IMR-90 (cell line): ENCODE data around the gene GRIA4. TPM values are rescaled to one million over a fixed set of nuclear protein-coding genes. Genes with fewer than 3 reads are reported as not detected.

Experiments used
- ATAC-seq: fragments of 200-7000 bp; cut with Tn5 transposase; 2 replicates; pipeline ENCODE4 v1.9.1; 2020; ENCODE audit warnings: low read depth, mild to moderate bottlenecking, moderate library complexity
- BruUV-seq: library from RNA; stranded (reverse); fragments of 400-500 nt; replicated peaks from 2 replicates; lab custom pipeline; 2021; lab: Mats Ljungman, UMichigan
- CTCF ChIA-PET: fragments of 300-600 bp; formaldehyde crosslinking; extraction: SDS; loops from one replicate; lab custom pipeline; 2021; ENCODE audit warnings: antibody characterized with exemption; lab: Yijun Ruan, JAX
- POLR2A ChIA-PET: fragments of 300-600 bp; sonication (Branson Sonifier 250); formaldehyde crosslinking; loops from one replicate; lab custom pipeline; 2022; ENCODE audit warnings: antibody characterized with exemption; ENCODE audit not compliant: unreplicated experiment; lab: Charles Lee
- DNase-seq: peaks from one replicate; pipeline ENCODE4 v3.0.0; 2013
- H2AFZ ChIP-seq: replicated peaks from 2 replicates; pipeline ENCODE3; 2013; ENCODE audit warnings: low read length, mild to moderate bottlenecking; ENCODE audit not compliant: poor library complexity
- H2AK5ac ChIP-seq: 2 replicates; pipeline ENCODE4 v1.6.1; 2013; ENCODE audit warnings: low read depth, low read length, inconsistent platforms
- H2AK9ac ChIP-seq: replicated peaks from 2 replicates; pipeline ENCODE3; 2013; ENCODE audit warnings: mild to moderate bottlenecking, low read depth, low read length, moderate library complexity; ENCODE audit not compliant: poor library complexity
- H2BK120ac ChIP-seq: 2 replicates; pipeline ENCODE4 v1.6.1; 2013; ENCODE audit warnings: low read depth, low read length, inconsistent platforms
- H2BK15ac ChIP-seq: 3 replicates; pipeline ENCODE4 v1.6.1; 2013; ENCODE audit warnings: low read depth, low read length, inconsistent platforms
- H2BK20ac ChIP-seq: 2 replicates; pipeline ENCODE4 v1.6.1; 2013; ENCODE audit warnings: low read depth, mild to moderate bottlenecking, inconsistent platforms, low read length, moderate library complexity
- H2BK5ac ChIP-seq: 2 replicates; pipeline ENCODE4 v1.6.1; 2013; ENCODE audit warnings: mild to moderate bottlenecking, low read depth, low read length, inconsistent platforms; ENCODE audit not compliant: poor library complexity, severe bottlenecking
- H3K14ac ChIP-seq: replicated peaks from 2 replicates; pipeline ENCODE4 v1.6.1; 2013; ENCODE audit warnings: low read depth, low read length, inconsistent platforms
- H3K18ac ChIP-seq: 2 replicates; pipeline ENCODE4 v1.6.1; 2013; ENCODE audit warnings: low read depth, low read length, control low read depth
- H3K23ac ChIP-seq: 2 replicates; pipeline ENCODE4 v1.6.1; 2013; ENCODE audit warnings: low read depth, low read length, inconsistent platforms
- H3K27ac ChIP-seq: 2 replicates; pipeline ENCODE4 v1.5.1; 2013; ENCODE audit warnings: mild to moderate bottlenecking, control low read depth, low read length; ENCODE audit not compliant: insufficient read depth
- H3K27me3 ChIP-seq: 2 replicates; pipeline ENCODE4 v1.6.1; 2013; ENCODE audit warnings: low read length; ENCODE audit not compliant: control insufficient read depth, insufficient read depth
- H3K36me3 ChIP-seq: 2 replicates; pipeline ENCODE4 v1.6.1; 2013; ENCODE audit warnings: low read length, mixed read lengths; ENCODE audit not compliant: control insufficient read depth, insufficient read depth
- H3K4ac ChIP-seq: 2 replicates; pipeline ENCODE4 v1.6.1; 2013; ENCODE audit warnings: low read depth, low read length, inconsistent platforms
- H3K4me1 ChIP-seq: 2 replicates; pipeline ENCODE4 v1.6.1; 2013; ENCODE audit warnings: low read length, mixed read lengths; ENCODE audit not compliant: control insufficient read depth, insufficient read depth
- H3K4me2 ChIP-seq: 2 replicates; pipeline ENCODE4 v1.6.1; 2013; ENCODE audit warnings: low read depth, mild to moderate bottlenecking, control low read depth, low read length, moderate library complexity
- H3K4me3 ChIP-seq: 2 replicates; pipeline ENCODE4 v1.5.1; 2013; ENCODE audit warnings: low read depth, mild to moderate bottlenecking, control low read depth, low read length, moderate library complexity; ENCODE audit not compliant: insufficient read depth
- H3K56ac ChIP-seq: 2 replicates; pipeline ENCODE4 v1.6.1; 2013; ENCODE audit warnings: low read length, inconsistent platforms; ENCODE audit not compliant: insufficient read depth; ENCODE audit errors: extremely low read depth
- H3K79me1 ChIP-seq, 2 experiments: 2 replicates each; pipeline ENCODE4 v1.6.1; 2013; ENCODE audit warnings: low read length in 2 of 2, inconsistent platforms in 1 of 2, low read depth in 1 of 2
- H3K9ac ChIP-seq: 2 replicates; pipeline ENCODE4 v1.6.1; 2013; ENCODE audit warnings: low read depth, low read length, control low read depth
- H3K9me1 ChIP-seq: 2 replicates; pipeline ENCODE4 v1.6.1; 2013; ENCODE audit warnings: low read length, inconsistent platforms; ENCODE audit not compliant: insufficient read depth
- H3K9me3 ChIP-seq: 2 replicates; pipeline ENCODE4 v1.6.1; 2013; ENCODE audit warnings: low read length; ENCODE audit not compliant: control insufficient read depth, insufficient read depth
- H4K20me1 ChIP-seq: 2 replicates; pipeline ENCODE4 v1.6.1; 2013; ENCODE audit warnings: low read length, inconsistent platforms; ENCODE audit not compliant: insufficient read depth
- H4K5ac ChIP-seq: 2 replicates; pipeline ENCODE4 v1.6.1; 2013; ENCODE audit warnings: mild to moderate bottlenecking, low read depth, low read length, control low read depth
- H4K8ac ChIP-seq, 2 experiments: 2 replicates each; pipeline ENCODE4 v1.6.1; 2013; ENCODE audit warnings: low read depth in 2 of 2, low read length in 2 of 2, control low read depth in 1 of 2, inconsistent platforms in 1 of 2
- H4K91ac ChIP-seq: 2 replicates; pipeline ENCODE4 v1.6.1; 2013; ENCODE audit warnings: low read depth, low read length, inconsistent platforms; ENCODE audit not compliant: insufficient read depth
- BHLHE40 ChIP-seq: fragments of 150-350 bp; IDR thresholded peaks from 2 replicates; pipeline ENCODE4 v1.6.1; 2016; ENCODE audit warnings: mild to moderate bottlenecking, low read depth, low read length
- CEBPB ChIP-seq: IDR thresholded peaks from 2 replicates; pipeline ENCODE4 v1.6.1; 2012; ENCODE audit warnings: low read depth, low read length, improper control_type of control experiment
- CHD1 ChIP-seq: IDR thresholded peaks from 2 replicates; pipeline ENCODE4 v1.6.1; 2012; ENCODE audit warnings: low read depth, low read length, improper control_type of control experiment
- CTCF ChIP-seq: conservative IDR thresholded peaks from 2 replicates; pipeline ENCODE4 v1.5.1; 2012; ENCODE audit warnings: mild to moderate bottlenecking, low read depth, low read length, improper control_type of control experiment
- ELK1 ChIP-seq: fragments of 150-350 bp; IDR thresholded peaks from 2 replicates; pipeline ENCODE4 v1.6.1; 2016; ENCODE audit warnings: low read depth, mild to moderate bottlenecking, low read length, moderate library complexity, borderline replicate concordance
- FOS ChIP-seq: fragments of 150-350 bp; IDR thresholded peaks from 2 replicates; pipeline ENCODE4 v1.6.1; 2016; ENCODE audit warnings: low read depth, low read length
- MAFK ChIP-seq: IDR thresholded peaks from 2 replicates; pipeline ENCODE4 v1.6.1; 2012; ENCODE audit warnings: low read depth, low read length, improper control_type of control experiment
- MAZ ChIP-seq: IDR thresholded peaks from 2 replicates; pipeline ENCODE4 v1.6.1; 2012; ENCODE audit warnings: low read depth, mild to moderate bottlenecking, low read length, improper control_type of control experiment, moderate library complexity, borderline replicate concordance
- MXI1 ChIP-seq: IDR thresholded peaks from 2 replicates; pipeline ENCODE4 v1.6.1; 2012; ENCODE audit warnings: low read depth, mild to moderate bottlenecking, low read length, moderate library complexity, borderline replicate concordance
- POLR2A ChIP-seq: IDR thresholded peaks from 2 replicates; pipeline ENCODE4 v1.6.1; 2012; ENCODE audit warnings: mild to moderate bottlenecking, low read depth, low read length
- RAD21 ChIP-seq: IDR thresholded peaks from 2 replicates; pipeline ENCODE4 v1.6.1; 2012; ENCODE audit warnings: low read length, improper control_type of control experiment
- RCOR1 ChIP-seq: IDR thresholded peaks from 2 replicates; pipeline ENCODE4 v1.6.1; 2012; ENCODE audit warnings: mild to moderate bottlenecking, low read length, improper control_type of control experiment; ENCODE audit not compliant: insufficient replicate concordance
- RFX5 ChIP-seq: IDR thresholded peaks from 2 replicates; pipeline ENCODE4 v1.8.0; 2012; ENCODE audit warnings: low read depth, mild to moderate bottlenecking, low read length, moderate library complexity
- SMC3 ChIP-seq: fragments of 150-350 bp; IDR thresholded peaks from 2 replicates; pipeline ENCODE4 v1.6.1; 2016; ENCODE audit warnings: low read depth, mild to moderate bottlenecking, antibody characterized with exemption, low read length, moderate library complexity
- WGBS, 2 experiments: methylation state at CpG; one replicate each; pipeline versions ENCODE4 v1.1.5 to v1.1.7; 2013; ENCODE audit warnings: missing lambda C conversion rate in 2 of 2; ENCODE audit not compliant: insufficient read length in 1 of 2; ENCODE audit errors: extremely low coverage in 2 of 2; 5-methylcytosine and 5-hydroxymethylcytosine counted together
- dilution Hi-C: fragments of 300-500 bp; cut with HindIII; formaldehyde crosslinking; loops from one replicate; pipeline ENCODE4 v1.14.3; 2018; ENCODE audit warnings: low sequenced_read_pairs; ENCODE audit not compliant: unreplicated experiment
- in situ Hi-C: fragments of 300-500 bp; cut with MboI; formaldehyde crosslinking; loops from 3 replicates; pipeline ENCODE4 v1.14.3; 2019; ENCODE audit warnings: low sequenced_read_pairs, inconsistent platforms, mixed read lengths
- intact Hi-C: fragments of 100-400 bp; cut with micrococcal nuclease; formaldehyde crosslinking; loops from 2 replicates; pipeline ENCODE4 v1.10.0; 2022
- polyA plus RNA-seq, 3 experiments: library from polyadenylated mRNA; depleted of rRNA; stranded (reverse); fragments of >200 nt; gene quantifications; 2 replicates each; pipeline ENCODE4 v1.2.3, GENCODE V29; 2012; ENCODE audit warnings: low replicate concordance in 1 of 3
- total RNA-seq: library from RNA; depleted of rRNA; stranded (reverse); fragments of >200 nt; gene quantifications from 2 replicates; pipeline ENCODE4 v1.2.3, GENCODE V29; 2012

The GRIA4 gene
- total and polyA plus RNA-seq, 2 of the 4 experiments (the other 2 are of a cell fraction), result 0.36 to 1.0 TPM

GRCh38 chr11:106021967-106022794 is 412.3 kb downstream of the GRIA4 start, which contains the start of gene MSANTD4:
TSS of gene MSANTD4 (minus strand) at chr11:106022240. CDS start at chr11:106010917, 11,323 bp downstream.
- Histone ChIP-seq H3K9me1 (peaks cover under 1% of the 10 kb centered on the region; the same call in 1 of the 2 replicates), H2AFZ (peak within 1 kb of the TSS; percentile 99), H4K5ac (peak within 1 kb of the TSS; percentile 97), H3K4me1 (no peaks in the 10 kb centered on the region; the same call in 1 of the 2 replicates), H2AK9ac (peak within 1 kb of the TSS; percentile 91), H4K8ac (peak within 1 kb of the TSS; percentile 96 to 100), H3K18ac (peak within 1 kb of the TSS; percentile 33), H3K4me3 (peak within 1 kb of the TSS; percentile 76), H4K20me1 (no peaks in the 10 kb centered on the region), H3K56ac (peak within 1 kb of the TSS; percentile 63; the same call in 1 of the 2 replicates), H3K9me3 (no peaks in the 10 kb centered on the region), H2BK120ac (peak within 1 kb of the TSS; percentile 78), H2BK20ac (peak within 1 kb of the TSS; percentile 80), H2AK5ac (peak within 1 kb of the TSS; percentile 13), H2BK15ac (peak within 1 kb of the TSS; percentile 86; the same call in 1 of the 3 replicates), H3K79me1 (peaks cover 11 to 29% of the 10 kb centered on the region in 2 experiments), H3K14ac (peak within 1 kb of the TSS; percentile 93), H3K27me3 (no peaks in the 10 kb centered on the region), H2BK5ac (peak within 1 kb of the TSS; percentile 69), H3K4ac (peak within 1 kb of the TSS; percentile 91), H3K4me2 (peak within 1 kb of the TSS; percentile 82), H3K23ac (peak within 1 kb of the TSS; percentile 89), H3K36me3 (no peaks in the 10 kb centered on the region), H4K91ac (peak within 1 kb of the TSS; percentile 93), H3K9ac (peak within 1 kb of the TSS; percentile 70), H3K27ac (peak within 1 kb of the TSS; percentile 61)
- ATAC-seq (peak; percentile 99), DNase-seq (peak; percentile 99)
- dilution Hi-C loops (no loop called here), intact Hi-C loops (loop anchor here (2.0 kb wide), 1 partner anchor 55 kb away; the partner anchor contains the start of genes AASDHPPT and KBTBD3), in situ Hi-C loops (no loop called here)
- ChIA-PET POLR2A (interaction anchor here (0.5 kb wide), 1 partner anchor 1088 kb away, joined by 3 read pairs; no protein-coding TSS in a partner anchor), CTCF (interaction anchor here (0.5 to 0.7 kb wide), 3 partner anchors 32 to 81 kb away, joined by 3 to 4 read pairs (median 3); partner anchors contain the start of genes AASDHPPT and KBTBD3)
- 1% methylated on average over 12 of the region's 48 CpGs; no CpG with 5 or more reads in 1 of the 2 experiments for WGBS, 2 experiments
- BruUV-seq, result no TSS peak
- TF ChIP-seq BHLHE40 (peak; percentile 14; the same call in 1 of the 2 replicates), POLR2A (no peak; the same call in 1 of the 2 replicates), RAD21 (no peak), MXI1 (peak; percentile 43; the same call in 1 of the 2 replicates), SMC3 (no peak), CHD1 (no peak), MAZ (peak; percentile 40; the same call in 1 of the 2 replicates), RFX5 (no peak), FOS (peak; percentile 90), ELK1 (no peak), CTCF (no peak), RCOR1 (no peak), MAFK (0 out of 2 replicates have a peak, but pooled peaks have one; percentile 4), CEBPB (no peak)
